ENCODE measurements around the gene MLST8. TPM values are rescaled to one million over a fixed set of nuclear protein-coding genes. Genes with fewer than 3 reads are reported as not detected.
A peak's percentile ranks its signal among the peaks of the same experiment; 100 is the strongest.

MLST8 gene
- total RNA-seq, result 10 to 100 TPM; 33.1 to 48.8 (median 42.8) TPM

DNA sequence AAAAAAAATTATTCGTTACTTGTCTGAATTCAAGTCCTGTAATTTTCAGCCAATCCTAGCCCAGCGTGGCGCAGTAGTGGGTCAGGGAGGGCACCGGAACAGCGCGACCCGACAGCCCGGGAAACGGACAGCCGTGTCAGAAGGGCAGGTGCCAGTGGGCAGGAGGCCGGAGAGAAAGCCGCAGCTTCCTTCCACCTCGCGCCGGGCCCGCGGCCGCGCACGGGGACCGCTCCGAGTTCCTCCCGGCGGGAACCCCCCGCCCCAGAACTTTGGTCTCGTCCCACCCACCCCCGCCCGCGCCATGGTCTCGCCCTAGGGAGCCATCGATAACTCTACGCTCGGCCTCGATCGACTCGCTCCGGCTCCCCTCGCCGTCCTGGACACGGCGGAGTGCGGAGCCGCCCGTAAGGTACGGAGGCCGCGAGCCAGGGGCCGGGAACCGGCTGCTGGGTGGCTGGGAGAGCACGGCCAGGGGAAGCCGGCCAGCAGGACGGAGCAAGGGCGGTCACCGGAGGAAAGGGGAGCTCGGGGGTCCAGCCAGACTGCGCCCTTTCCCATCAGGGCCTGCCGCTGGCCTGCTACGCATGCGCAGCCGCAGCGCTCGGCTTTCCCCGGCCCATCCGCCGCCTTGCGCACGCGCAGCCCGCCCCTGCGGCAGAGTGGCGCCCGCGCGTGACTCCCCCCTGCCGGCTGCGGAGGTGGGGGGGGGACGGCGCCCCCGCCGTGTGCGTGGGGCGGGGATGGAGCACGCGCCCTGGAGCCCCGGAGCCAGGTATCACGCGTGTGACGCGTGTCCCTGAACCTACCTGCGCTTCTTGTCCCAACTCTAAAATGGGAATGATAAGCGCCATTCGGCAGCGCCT is at the start of gene MLST8:
TSS of gene MLST8 (plus strand) at position 351 of the 863 bp plus-strand sequence. CDS start 632 bp downstream, outside the sequence.
- Histone ChIP-seq H3K4me1 (peaks cover 13 to 24% (median 22%) of the 10 kb centered on the region in 3 donors), H3K27ac (peak within 1 kb of the TSS; percentile 96 to 99 (median 98)), H3K9me3 (no peaks in the 10 kb centered on the region), H3K4me3 (peak within 1 kb of the TSS; percentile 67 to 87 (median 82)), H3K36me3 (peaks cover 14 to 40% (median 25%) of the 10 kb centered on the region in 3 donors), H3K27me3 (no peaks in the 10 kb centered on the region)
- intact Hi-C loops (cut with DNase I), result no loop called here
- peak in 3 of 4 donors; percentile 67 to 74 (median 73) for TF ChIP-seq POLR2A (IDR thresholded peaks at IDR 0.05)
- TF ChIP-seq, protein P1, sequence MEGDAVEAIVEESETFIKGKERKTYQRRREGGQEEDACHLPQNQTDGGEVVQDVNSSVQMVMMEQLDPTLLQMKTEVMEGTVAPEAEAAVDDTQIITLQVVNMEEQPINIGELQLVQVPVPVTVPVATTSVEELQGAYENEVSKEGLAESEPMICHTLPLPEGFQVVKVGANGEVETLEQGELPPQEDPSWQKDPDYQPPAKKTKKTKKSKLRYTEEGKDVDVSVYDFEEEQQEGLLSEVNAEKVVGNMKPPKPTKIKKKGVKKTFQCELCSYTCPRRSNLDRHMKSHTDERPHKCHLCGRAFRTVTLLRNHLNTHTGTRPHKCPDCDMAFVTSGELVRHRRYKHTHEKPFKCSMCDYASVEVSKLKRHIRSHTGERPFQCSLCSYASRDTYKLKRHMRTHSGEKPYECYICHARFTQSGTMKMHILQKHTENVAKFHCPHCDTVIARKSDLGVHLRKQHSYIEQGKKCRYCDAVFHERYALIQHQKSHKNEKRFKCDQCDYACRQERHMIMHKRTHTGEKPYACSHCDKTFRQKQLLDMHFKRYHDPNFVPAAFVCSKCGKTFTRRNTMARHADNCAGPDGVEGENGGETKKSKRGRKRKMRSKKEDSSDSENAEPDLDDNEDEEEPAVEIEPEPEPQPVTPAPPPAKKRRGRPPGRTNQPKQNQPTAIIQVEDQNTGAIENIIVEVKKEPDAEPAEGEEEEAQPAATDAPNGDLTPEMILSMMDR (IDR thresholded peaks at IDR 0.05), result peak in 2 of 6 experiments; percentile 24 to 34
- DNase-seq, result peak; percentile 57
- 0 to 2% methylated on average over 12 to 31 of the region's 93 CpGs for WGBS, 2 donors

DNA sequence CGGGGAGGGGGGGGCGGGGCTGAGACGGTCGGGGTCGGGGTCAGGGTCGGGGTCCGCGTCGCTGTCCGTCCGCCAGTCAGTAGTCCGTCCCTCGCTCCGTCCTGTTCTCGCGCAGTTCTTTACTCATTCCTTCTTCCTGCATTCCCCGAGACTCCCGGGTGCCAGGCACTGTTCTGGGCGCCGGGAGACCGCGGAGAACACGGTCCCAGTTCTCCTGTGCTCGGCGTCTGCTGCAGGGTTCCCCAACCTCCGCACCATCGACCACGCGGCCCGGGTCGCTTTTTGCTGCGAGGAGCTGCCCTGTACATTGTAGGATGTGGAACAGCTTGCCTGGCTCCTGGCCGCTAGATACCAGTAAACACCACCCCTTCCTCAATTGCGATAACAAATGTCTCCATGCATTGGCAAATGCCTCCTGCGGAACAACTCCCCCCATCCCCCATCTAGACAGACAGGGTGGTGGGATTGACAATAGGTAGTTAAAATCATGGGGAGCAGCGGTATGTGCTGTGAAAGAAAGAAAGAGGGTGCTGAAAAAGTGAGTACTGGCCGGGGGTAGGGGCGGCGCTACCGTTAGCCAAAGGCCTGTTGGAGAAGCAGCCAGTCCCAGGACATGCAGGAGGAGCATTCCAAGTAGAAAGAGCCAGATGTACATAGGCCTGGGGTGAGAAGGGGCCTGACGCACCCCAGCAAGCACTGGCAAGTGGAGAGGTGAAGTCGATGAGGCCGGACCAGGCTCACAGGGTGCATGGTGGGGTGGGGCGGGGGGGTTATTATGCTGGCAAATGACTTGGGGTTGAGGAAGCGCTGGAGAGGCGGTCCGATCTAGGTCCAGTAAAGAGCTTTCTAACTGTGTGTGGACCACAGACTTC is 49.0 kb upstream of the MLST8 start:
- Histone ChIP-seq H3K4me3 (peak overlapping the region; percentile 67 to 91 (median 79)), H3K36me3 (peaks cover 0 to 26% (median 5%) of the 10 kb centered on the region in 3 donors), H3K27me3 (no peaks in the 10 kb centered on the region), H3K9me3 (no peaks in the 10 kb centered on the region), H3K4me1 (peaks cover 83 to 91% (median 84%) of the 10 kb centered on the region in 3 donors), H3K27ac (peak overlapping the region; percentile 92 to 98 (median 95))
- intact Hi-C loops (cut with DNase I), result no loop called here
- peak in 1 of 4 donors; percentile 42 for TF ChIP-seq POLR2A (IDR thresholded peaks at IDR 0.05)
- TF ChIP-seq, protein P1 (IDR thresholded peaks at IDR 0.05), result no peak
- WGBS, 2 donors, result 2 to 3% methylated on average over 15 to 28 of the region's 47 CpGs
- DNase-seq, result no peak

DNA sequence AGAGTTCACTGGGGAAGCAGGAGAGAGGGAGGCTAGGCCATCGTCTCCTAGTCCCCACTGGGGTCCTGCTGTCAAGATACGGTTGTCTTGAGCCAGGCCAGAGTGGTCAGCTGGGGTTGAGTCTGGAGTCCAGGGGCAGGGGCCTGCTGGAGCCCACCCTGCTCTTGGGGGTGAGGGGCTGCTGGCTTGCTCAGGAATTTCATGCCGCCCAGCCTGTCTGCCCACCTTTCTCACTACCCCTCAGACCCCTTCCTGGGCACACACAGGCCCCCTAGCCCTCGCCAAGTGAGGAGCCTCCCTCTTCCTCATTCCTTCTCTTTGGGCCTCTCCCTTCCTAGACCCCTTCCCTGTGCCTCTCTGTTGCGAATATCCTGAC is 48.4 kb upstream of the MLST8 start:
- 31 to 41% methylated on average over 2 to 5 of the region's 5 CpGs for WGBS, 2 donors
- no peak for DNase-seq
- Histone ChIP-seq H3K27ac (peak overlapping the region; percentile 92 to 98 (median 95)), H3K36me3 (peaks cover 0 to 20% (median 0%) of the 10 kb centered on the region in 3 donors), H3K9me3 (no peaks in the 10 kb centered on the region), H3K4me3 (peak overlapping the region; percentile 67 to 91 (median 79)), H3K4me1 (peaks cover 82 to 91% (median 84%) of the 10 kb centered on the region in 3 donors), H3K27me3 (no peaks in the 10 kb centered on the region)
- intact Hi-C loops (cut with DNase I), result no loop called here
- TF ChIP-seq POLR2A (IDR thresholded peaks at IDR 0.05), result no peak
- TF ChIP-seq, protein P1 (IDR thresholded peaks at IDR 0.05), result no peak

DNA sequence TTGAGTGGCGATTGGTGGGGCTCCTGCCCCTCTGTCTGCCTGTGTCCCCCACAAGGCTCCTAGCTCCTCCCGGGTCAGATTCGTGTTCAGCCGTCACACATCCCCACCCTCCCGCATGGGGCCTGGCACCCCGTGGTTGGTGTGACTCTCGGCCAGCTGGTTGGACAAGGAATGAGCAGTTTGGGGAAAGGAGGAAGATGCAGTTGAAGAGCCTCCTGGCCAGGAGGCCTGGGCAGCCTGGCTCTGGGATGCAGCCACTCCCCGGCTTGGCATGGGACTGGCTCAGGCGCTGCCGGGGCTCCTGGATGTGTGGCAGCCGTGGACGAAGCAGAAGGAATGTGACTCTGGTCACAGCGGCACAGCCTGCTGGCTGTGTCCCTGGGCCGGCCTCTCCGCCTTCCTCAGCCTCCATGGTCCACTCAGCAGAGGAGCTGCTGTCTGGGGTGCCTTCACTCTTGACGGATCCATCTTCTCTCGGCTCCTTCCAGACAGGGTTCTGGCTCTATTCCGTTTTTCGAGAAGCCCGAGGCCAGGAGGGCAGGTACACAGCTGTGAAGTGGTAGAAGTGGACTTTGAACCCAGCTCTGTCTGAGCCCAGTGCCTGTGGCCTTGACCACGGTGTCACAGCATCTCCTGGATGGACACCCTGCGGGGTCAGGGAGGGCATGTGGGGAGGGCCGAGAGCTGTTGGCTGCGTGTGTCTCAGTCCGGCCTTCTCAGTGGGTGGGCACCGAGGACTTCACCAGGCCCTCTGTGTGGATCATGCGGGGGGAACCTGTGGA is 47.6 kb upstream of the MLST8 start:
- no peak for DNase-seq
- peak in 1 of 4 donors; percentile 41 for TF ChIP-seq POLR2A (IDR thresholded peaks at IDR 0.05)
- TF ChIP-seq, protein P1 (IDR thresholded peaks at IDR 0.05), result no peak
- H3K27ac ChIP-seq, result peak overlapping the region; percentile 92 to 98 (median 95)
- H3K36me3 ChIP-seq, result peaks cover 0 to 15% (median 0%) of the 10 kb centered on the region in 3 donors
- WGBS, 2 donors, result 32 to 54% methylated on average over 9 to 12 of the region's 27 CpGs
- H3K4me3 ChIP-seq, result peak overlapping the region in 2 of 4 donors; percentile 78 to 91
- H3K27me3 ChIP-seq, result no peaks in the 10 kb centered on the region
- intact Hi-C loops (cut with DNase I), result no loop called here
- peaks cover 83 to 91% (median 84%) of the 10 kb centered on the region in 3 donors for H3K4me1 ChIP-seq
- H3K9me3 ChIP-seq, result no peaks in the 10 kb centered on the region
